Osteocyte (in vitro differentiated cells): Measurements from ENCODE around the gene GOLGA8A. TPM values are rescaled to one million over a fixed set of nuclear protein-coding genes. Genes with fewer than 3 reads are reported as not detected.
"Not testable (repeated sequence)": the region's sequence is repeated elsewhere in the genome, so short reads cannot be mapped to it uniquely, and the experiment has no call there.

Source experiments
- DNase-seq: peaks from one replicate; pipeline ENCODE4 v3.0.0; 2021; ENCODE audit warnings: mixed read lengths; ENCODE audit not compliant: unreplicated experiment; ENCODE audit errors: extremely low spot score
- H3K27ac Mint-ChIP-seq: one replicate; pipeline ENCODE4 v1.8.0; 2021; ENCODE audit warnings: mild to moderate bottlenecking, mixed read lengths; ENCODE audit not compliant: unreplicated experiment
- H3K27me3 Mint-ChIP-seq: one replicate; pipeline ENCODE4 v1.8.0; 2021; ENCODE audit warnings: mixed read lengths; ENCODE audit not compliant: unreplicated experiment
- H3K36me3 Mint-ChIP-seq: one replicate; pipeline ENCODE4 v1.8.0; 2021; ENCODE audit warnings: mixed read lengths; ENCODE audit not compliant: unreplicated experiment
- H3K4me1 Mint-ChIP-seq: one replicate; pipeline ENCODE4 v1.8.0; 2021; ENCODE audit warnings: mixed read lengths; ENCODE audit not compliant: unreplicated experiment
- H3K4me3 Mint-ChIP-seq: one replicate; pipeline ENCODE4 v1.8.0; 2021; ENCODE audit warnings: mild to moderate bottlenecking, moderate library complexity, mixed read lengths; ENCODE audit not compliant: unreplicated experiment
- H3K9me3 Mint-ChIP-seq: one replicate; pipeline ENCODE4 v1.8.0; 2021; ENCODE audit warnings: mixed read lengths; ENCODE audit not compliant: unreplicated experiment
- total RNA-seq: library from RNA; stranded (reverse); gene quantifications from 2 replicates; pipeline ENCODE4 v1.2.1, GENCODE V29; 2021
- TF ChIP-seq, protein P1 (sequence below): fragments of 200-600 bp; sonication (generic); IDR thresholded peaks from 2 replicates; pipeline ENCODE4 v1.5.0; 2021; ENCODE audit warnings: antibody characterized with exemption, mild to moderate bottlenecking, moderate library complexity

GOLGA8A gene
- total RNA-seq, 1 donor from 2014 or later = 121 TPM

DNA sequence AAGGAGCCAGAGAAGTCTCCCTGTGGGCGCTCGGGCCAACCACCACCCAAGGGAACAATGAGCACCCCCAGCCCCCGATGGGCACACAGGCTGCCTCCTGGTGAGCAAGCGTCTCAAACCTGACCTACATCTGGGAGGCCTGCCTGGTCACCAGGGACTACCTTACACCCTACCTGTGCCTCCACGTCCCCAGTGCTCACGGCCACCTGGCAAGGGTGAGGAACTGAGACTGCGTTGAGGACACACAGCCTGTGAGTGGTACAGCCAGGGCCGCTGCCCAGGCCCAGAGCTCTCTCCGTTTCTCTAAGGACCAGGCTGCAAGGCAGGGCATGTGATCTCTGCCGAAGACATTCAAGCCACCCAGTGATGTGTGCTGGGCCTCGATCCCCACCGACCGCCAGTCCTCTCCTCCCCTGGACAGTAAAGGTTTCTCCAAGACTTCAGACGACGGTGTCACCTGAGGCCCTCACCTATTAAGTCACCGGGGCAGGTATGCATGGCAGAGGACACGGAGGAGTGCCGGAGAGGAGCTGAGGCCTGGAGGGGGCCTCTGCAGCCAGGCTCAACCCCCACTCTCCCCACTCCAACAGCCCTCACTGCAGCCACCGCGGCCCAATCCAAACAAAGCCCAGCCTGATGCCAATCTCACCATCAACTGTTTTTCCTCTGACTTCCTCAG lies 2.8 kb downstream of the GOLGA8A start:
- peaks cover 14% of the 10 kb centered on the region for H3K4me1 Mint-ChIP-seq
- H3K27ac Mint-ChIP-seq = no peak overlapping the region
- no peak overlapping the region for H3K4me3 Mint-ChIP-seq
- no peaks in the 10 kb centered on the region for H3K9me3 Mint-ChIP-seq
- DNase-seq = no peak
- peaks cover under 1% of the 10 kb centered on the region for H3K27me3 Mint-ChIP-seq
- TF ChIP-seq, protein P1, sequence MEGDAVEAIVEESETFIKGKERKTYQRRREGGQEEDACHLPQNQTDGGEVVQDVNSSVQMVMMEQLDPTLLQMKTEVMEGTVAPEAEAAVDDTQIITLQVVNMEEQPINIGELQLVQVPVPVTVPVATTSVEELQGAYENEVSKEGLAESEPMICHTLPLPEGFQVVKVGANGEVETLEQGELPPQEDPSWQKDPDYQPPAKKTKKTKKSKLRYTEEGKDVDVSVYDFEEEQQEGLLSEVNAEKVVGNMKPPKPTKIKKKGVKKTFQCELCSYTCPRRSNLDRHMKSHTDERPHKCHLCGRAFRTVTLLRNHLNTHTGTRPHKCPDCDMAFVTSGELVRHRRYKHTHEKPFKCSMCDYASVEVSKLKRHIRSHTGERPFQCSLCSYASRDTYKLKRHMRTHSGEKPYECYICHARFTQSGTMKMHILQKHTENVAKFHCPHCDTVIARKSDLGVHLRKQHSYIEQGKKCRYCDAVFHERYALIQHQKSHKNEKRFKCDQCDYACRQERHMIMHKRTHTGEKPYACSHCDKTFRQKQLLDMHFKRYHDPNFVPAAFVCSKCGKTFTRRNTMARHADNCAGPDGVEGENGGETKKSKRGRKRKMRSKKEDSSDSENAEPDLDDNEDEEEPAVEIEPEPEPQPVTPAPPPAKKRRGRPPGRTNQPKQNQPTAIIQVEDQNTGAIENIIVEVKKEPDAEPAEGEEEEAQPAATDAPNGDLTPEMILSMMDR = no peak
- H3K36me3 Mint-ChIP-seq = peaks cover 13% of the 10 kb centered on the region

DNA sequence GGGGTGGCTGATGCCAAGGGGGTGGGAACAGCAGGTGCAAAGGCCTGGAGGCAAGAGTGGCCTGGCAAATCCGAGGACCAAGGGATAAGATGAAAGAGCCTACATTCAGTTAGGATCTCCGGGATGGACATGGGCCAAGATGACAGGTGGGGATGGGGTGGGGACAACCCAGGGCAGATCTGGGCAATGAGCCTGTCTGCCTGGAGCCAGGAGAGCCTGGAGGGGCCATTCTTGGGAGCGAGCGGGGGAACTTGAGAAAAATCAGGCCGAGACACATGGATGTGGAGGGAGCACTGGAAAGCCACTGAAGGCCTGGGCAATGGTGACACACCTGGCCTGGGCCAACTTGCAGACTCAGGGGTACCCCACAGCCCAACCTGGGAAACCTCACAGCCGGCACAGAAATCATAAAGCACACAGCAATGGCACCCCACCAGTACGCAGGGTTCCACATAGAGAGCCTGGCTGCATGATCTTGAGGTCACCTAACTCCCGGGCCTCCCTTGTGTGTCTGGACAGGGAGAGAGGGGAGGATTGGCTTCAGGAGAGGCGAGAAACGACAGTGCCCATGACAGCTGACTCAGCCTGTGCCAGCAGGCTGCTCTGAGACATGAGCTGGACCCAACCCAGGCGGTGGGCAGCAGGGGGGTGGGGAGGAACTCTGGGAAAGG lies 3.5 kb downstream of the GOLGA8A start:
- not testable (repeated sequence) for H3K9me3 Mint-ChIP-seq, H3K27ac Mint-ChIP-seq, DNase-seq, H3K4me3 Mint-ChIP-seq, H3K27me3 Mint-ChIP-seq
- H3K4me1 Mint-ChIP-seq = peaks cover 14% of the 10 kb centered on the region
- H3K36me3 Mint-ChIP-seq = peaks cover 13% of the 10 kb centered on the region

DNA sequence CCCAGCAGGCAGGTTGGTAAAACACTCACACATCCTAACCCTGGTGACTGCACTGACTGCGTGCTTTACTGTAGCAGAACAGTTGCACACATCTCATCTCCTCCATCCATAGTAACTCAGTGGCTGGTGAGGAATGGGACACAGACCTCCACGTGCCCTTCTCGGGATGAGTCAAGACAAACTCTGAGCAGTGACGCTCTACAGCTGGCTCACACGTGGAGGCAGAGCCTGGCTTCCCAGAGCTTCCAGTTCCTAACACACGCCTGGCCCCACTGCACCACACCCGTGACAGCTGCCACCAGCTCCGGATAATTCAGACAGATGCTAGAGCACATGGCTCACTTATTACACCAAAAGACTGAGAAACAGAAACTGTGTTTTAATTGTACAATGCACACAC lies 7.0 kb downstream of the GOLGA8A start:
- H3K4me3 Mint-ChIP-seq, H3K27ac Mint-ChIP-seq, H3K27me3 Mint-ChIP-seq, H3K9me3 Mint-ChIP-seq, DNase-seq, H3K4me1 Mint-ChIP-seq: not testable (repeated sequence)
- peaks cover 13% of the 10 kb centered on the region for H3K36me3 Mint-ChIP-seq

DNA sequence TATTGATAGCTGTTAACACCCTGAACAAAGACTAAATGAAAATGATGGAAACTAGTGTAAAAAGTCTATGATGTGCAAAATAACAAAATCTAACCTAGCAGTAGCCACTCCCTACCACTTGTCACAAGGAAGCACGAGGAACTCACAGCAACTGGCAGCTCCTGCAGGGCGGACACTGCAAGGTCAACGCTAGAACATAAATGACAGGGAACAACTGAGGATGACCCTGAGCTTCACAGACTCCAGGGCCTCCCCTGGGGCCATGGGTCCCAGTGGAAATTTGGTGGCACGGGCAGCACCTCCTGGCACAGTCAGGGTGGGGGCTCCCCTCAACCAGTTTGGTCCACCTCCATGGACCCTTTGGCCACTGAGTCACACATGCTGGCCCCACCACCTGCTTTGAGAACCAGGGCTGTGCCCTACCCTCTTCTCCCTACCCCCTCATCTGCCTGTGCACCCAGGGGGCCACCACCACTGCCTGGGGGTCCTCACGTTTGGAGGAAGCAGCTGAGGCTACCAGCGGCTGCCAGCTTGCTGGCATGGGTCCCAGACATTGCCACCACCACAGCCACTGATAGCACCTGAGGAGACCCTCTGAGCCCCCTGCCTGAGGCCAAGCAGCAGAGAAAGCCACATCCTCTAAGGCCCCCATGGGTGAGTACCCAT lies 14.1 kb downstream of the GOLGA8A start:
- not testable (repeated sequence) for H3K27me3 Mint-ChIP-seq, H3K9me3 Mint-ChIP-seq, H3K4me1 Mint-ChIP-seq, H3K36me3 Mint-ChIP-seq, H3K27ac Mint-ChIP-seq, DNase-seq, H3K4me3 Mint-ChIP-seq

DNA sequence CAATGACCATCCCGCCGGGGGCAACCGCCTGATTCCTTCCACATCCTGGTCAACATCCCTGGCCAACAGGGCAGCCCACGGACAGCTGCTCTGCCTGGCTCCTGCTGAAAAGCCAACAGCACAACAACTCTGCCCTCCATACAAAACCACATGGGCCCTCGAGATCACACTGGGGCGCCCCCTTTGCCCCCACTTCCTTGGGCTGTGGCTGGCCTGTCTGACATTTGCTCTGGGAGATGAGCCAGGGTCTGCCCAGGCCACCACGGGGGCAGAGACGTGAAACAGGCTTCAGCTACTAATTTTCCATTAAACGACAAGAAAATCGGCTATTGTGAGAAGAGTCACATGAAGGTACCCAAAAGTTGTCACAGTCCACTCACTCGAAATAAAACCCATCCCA lies 16.7 kb downstream of the GOLGA8A start:
- H3K4me1 Mint-ChIP-seq, DNase-seq, H3K27me3 Mint-ChIP-seq, H3K9me3 Mint-ChIP-seq, H3K27ac Mint-ChIP-seq, H3K36me3 Mint-ChIP-seq, H3K4me3 Mint-ChIP-seq: not testable (repeated sequence)

DNA sequence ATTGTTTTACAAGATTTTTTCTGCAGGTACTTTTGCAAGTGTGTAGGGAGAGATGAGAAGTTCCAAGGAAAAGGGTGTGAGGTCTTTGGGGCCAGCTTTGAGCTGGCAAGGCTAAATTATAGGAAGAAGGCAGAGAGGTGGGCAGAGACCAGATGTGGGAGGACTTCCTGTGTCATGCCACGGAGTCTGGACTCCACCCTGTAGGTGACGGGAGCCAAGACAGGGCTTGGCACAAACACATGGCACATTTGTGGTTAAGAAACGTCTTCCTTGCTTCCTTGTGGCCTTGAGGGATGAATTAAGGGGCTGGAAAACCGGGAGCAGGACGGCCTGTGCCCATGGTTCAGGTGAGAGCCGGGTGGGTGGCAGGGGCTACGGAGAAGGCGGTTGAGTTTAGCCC lies 19.2 kb downstream of the GOLGA8A start:
- not testable (repeated sequence) for H3K4me1 Mint-ChIP-seq, H3K9me3 Mint-ChIP-seq, H3K27ac Mint-ChIP-seq, H3K36me3 Mint-ChIP-seq, H3K27me3 Mint-ChIP-seq, H3K4me3 Mint-ChIP-seq, DNase-seq

DNA sequence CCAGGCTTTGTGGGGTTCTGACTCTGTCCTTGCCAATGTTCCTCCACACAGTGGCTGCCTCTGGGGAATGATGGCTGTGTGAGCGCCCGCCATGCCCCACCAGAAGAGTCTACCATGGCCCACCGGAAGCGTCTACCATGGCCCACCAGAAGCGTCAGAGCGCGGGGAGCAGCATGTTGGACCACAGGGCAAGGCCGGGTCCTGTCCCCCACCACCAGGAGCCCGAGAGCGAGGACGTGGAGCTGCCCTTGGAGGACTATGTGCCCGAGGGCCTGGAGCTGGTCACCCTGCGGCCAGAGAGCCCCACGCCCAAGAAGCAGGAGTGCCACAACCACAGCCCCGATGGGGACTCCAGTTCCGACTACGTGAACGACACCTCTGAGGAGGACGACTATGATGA lies 28.1 kb downstream of the GOLGA8A start:
- not testable (repeated sequence) for H3K27me3 Mint-ChIP-seq, H3K9me3 Mint-ChIP-seq, H3K4me3 Mint-ChIP-seq, H3K4me1 Mint-ChIP-seq, H3K27ac Mint-ChIP-seq, H3K36me3 Mint-ChIP-seq
- DNase-seq = peak; percentile 49

DNA sequence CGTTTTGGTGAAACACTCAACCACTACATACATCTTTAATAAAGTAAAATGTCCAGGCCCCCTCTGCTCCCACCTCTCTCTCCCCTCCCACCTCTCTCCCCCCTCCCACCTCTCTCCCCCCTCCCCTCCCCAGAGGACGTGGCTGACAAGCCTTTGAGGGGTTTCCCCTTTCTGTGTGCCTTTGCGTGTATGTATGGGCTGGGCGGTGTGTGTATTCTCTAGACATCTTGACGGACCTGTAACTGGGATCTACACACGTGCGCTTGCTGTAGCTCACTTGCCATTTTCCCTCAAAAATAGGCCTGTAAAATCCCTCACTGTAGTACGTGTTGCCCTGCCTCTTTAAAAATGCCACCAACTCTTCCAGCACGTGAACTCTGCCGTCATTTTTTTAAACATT lies 28.6 kb downstream of the GOLGA8A start:
- not testable (repeated sequence) for H3K27me3 Mint-ChIP-seq, H3K4me1 Mint-ChIP-seq, DNase-seq, H3K36me3 Mint-ChIP-seq, H3K9me3 Mint-ChIP-seq, H3K4me3 Mint-ChIP-seq, H3K27ac Mint-ChIP-seq

DNA sequence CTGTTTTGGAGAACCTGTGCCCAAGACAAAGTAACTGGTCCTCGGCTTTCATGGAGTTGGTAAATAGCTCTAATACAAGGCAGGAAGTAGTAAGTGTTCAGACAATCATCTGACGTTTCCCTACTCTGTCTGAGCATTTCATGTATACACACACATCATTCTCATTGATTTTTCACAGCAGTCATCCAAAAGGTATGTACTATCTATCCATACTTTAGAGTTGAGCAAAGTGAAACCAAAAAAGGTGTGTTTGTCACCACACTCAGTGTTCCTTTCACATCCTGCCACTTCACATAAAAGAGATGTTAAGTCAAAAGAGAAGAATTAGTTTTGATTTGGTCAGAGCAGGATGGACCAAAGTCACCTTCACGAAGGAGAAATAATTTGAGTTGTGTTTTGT lies 33.7 kb downstream of the GOLGA8A start:
- H3K36me3 Mint-ChIP-seq, H3K27ac Mint-ChIP-seq, H3K4me3 Mint-ChIP-seq, H3K4me1 Mint-ChIP-seq, DNase-seq, H3K9me3 Mint-ChIP-seq, H3K27me3 Mint-ChIP-seq: not testable (repeated sequence)

DNA sequence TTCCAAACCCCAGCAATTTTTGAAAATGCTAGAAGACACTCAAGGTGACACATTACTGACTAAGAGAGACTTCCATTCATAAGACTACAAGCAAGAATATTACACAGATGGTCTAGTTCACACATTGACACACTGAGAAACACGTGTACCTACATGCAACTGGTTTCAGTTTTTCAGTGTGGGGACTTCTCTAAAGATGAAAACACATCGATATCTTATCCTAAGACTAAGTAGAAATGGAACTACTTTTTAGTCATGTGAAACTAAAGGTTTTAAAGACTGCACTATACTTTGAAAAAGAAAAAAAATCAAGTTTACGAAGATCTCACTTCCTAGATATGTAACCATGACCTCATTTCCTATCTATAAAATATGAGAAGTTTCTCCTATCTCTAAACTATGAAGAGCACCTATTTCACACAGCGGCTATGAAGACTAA lies 34.4 kb downstream of the GOLGA8A start:
- H3K27ac Mint-ChIP-seq, H3K4me3 Mint-ChIP-seq, H3K9me3 Mint-ChIP-seq, H3K36me3 Mint-ChIP-seq, DNase-seq, H3K4me1 Mint-ChIP-seq, H3K27me3 Mint-ChIP-seq: not testable (repeated sequence)

DNA sequence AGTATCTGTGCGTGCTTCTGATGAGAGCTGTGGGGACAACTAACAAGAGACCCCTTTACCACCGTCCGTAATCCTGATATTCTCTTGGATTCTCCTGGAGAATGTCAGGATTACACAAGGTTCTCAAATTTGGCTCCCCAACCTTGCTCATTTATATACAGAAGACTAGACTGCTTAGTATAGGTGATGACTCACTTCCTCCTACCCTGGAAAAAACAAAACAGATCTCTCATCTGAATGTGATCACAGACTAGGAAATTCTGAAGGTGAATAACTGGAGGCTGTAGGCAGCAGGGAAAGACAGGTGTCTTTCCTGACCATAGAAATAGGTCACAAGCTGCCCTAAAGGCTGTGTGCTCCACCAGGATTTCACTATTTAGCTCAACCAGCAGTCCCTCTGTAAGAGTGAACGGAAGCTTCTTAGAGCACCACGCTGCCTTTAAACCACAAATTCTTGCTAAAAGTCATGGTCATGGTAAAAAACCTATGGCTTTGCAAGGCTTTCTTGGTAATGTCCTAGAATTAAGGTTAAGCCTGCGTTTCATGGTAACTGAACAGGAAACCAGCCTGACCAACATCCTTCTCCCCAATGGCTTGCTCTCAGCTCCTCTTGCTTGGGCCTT lies 39.9 kb downstream of the GOLGA8A start:
- not testable (repeated sequence) for H3K27ac Mint-ChIP-seq, H3K36me3 Mint-ChIP-seq, H3K9me3 Mint-ChIP-seq, H3K4me1 Mint-ChIP-seq, H3K27me3 Mint-ChIP-seq, DNase-seq, H3K4me3 Mint-ChIP-seq
